Endothelial cell (in vitro differentiated cells): ENCODE data around the gene RGS17. TPM values are rescaled to one million over a fixed set of nuclear protein-coding genes. Genes with fewer than 3 reads are reported as not detected.

ENCODE experiments used
- DNase-seq: peaks from one replicate; pipeline ENCODE4 v3.0.0; 2021; ENCODE audit warnings: low spot score
- H3K27ac Mint-ChIP-seq: one replicate; pipeline ENCODE4 v1.8.0; 2021; ENCODE audit warnings: mixed read lengths, inconsistent platforms; ENCODE audit not compliant: unreplicated experiment
- H3K27me3 Mint-ChIP-seq: one replicate; pipeline ENCODE4 v1.8.0; 2021; ENCODE audit warnings: mild to moderate bottlenecking, moderate library complexity, mixed read lengths, inconsistent platforms; ENCODE audit not compliant: unreplicated experiment
- H3K36me3 Mint-ChIP-seq: one replicate; pipeline ENCODE4 v1.8.0; 2021; ENCODE audit warnings: mild to moderate bottlenecking, low read depth, mixed read lengths, inconsistent platforms; ENCODE audit not compliant: unreplicated experiment
- H3K4me1 Mint-ChIP-seq: one replicate; pipeline ENCODE4 v1.8.0; 2021; ENCODE audit warnings: mild to moderate bottlenecking, mixed read lengths, inconsistent platforms; ENCODE audit not compliant: unreplicated experiment
- H3K4me3 Mint-ChIP-seq: one replicate; pipeline ENCODE4 v1.8.0; 2021; ENCODE audit warnings: mild to moderate bottlenecking, mixed read lengths, inconsistent platforms; ENCODE audit not compliant: unreplicated experiment
- H3K9me3 Mint-ChIP-seq: one replicate; pipeline ENCODE4 v1.8.0; 2021; ENCODE audit warnings: mixed read lengths, inconsistent platforms; ENCODE audit not compliant: unreplicated experiment
- long read RNA-seq: library from polyadenylated mRNA; unstranded; transcript quantifications from one replicate; pipeline ENCODE4 v2.0.0, GENCODE V29; 2020; ENCODE audit not compliant: unreplicated experiment
- total RNA-seq: library from RNA; stranded (reverse); fragmentation: NEBNext Ultra II Directional; extraction: Animal tissue kit (Norgen Biotek cat#: 25700); gene quantifications from one replicate; pipeline ENCODE4 v1.2.1, GENCODE V29; 2021; ENCODE audit not compliant: unreplicated experiment
- TF ChIP-seq, protein P1 (sequence below): fragments of 200-600 bp; sonication (generic); IDR thresholded peaks from one replicate; pipeline ENCODE4 v1.5.0; 2021; ENCODE audit warnings: antibody characterized with exemption; ENCODE audit not compliant: unreplicated experiment

The RGS17 gene, protein sequence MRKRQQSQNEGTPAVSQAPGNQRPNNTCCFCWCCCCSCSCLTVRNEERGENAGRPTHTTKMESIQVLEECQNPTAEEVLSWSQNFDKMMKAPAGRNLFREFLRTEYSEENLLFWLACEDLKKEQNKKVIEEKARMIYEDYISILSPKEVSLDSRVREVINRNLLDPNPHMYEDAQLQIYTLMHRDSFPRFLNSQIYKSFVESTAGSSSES
- 12.0 TPM for total RNA-seq
- long read RNA-seq, partial matches to known transcripts = 0 of 9 reads
- long read RNA-seq, other reads (novel, unspliced or antisense) = 5 of 9 reads

DNA sequence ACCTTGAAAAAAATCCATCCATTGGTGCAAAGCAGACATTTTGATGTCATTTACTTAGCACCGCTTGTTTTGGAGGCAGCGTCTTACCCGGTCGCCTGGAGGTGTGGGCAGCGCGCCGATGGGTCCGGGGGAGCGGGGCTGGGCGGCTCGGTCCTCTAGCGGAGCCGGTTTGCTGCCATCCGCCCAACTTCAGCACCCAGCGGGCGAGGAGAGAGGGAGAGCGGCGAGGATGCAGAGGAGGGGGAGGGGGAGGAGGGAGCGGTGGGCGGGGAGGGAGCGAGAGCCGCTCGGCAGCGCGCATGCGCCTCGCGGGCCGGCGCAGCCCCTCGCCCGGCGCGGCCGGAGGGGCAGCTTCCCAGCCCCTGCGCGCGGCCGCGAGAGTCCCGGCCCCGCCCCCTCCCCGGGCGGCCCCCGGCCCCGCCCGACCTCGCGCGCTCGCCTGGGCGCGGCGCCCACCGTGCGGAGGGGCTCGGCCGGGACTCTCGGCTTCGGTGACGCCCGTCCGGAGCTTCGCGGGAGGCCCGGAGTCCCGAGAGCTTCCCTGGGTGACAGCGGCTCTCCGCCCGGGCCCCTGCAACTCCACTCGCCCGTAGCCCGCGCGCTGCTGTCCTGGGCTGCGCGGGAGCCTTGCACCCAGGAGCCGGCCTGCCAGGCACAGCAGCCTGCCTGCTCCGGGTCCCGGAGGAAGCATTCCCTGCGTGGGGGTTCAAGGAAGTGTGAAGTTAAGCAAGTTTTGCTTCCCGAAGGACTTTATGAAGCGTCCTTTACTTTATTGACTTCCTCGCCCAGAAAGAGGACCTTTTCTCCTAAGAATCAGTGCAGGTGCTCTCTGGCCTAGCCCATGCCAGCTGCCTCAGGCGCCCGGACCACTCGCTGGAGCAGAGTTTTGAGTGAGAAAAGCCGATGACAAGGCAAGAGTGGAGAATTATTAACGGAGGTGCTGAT lies at the start of gene RGS17:
RGS17 (minus strand) TSS at position 246 of the 945 bp plus-strand sequence. CDS start 87,264 bp downstream, outside the sequence.
- peaks cover 10% of the 10 kb centered on the region for H3K36me3 Mint-ChIP-seq
- DNase-seq = peak; percentile 76
- no peaks in the 10 kb centered on the region for H3K9me3 Mint-ChIP-seq
- TF ChIP-seq, protein P1, sequence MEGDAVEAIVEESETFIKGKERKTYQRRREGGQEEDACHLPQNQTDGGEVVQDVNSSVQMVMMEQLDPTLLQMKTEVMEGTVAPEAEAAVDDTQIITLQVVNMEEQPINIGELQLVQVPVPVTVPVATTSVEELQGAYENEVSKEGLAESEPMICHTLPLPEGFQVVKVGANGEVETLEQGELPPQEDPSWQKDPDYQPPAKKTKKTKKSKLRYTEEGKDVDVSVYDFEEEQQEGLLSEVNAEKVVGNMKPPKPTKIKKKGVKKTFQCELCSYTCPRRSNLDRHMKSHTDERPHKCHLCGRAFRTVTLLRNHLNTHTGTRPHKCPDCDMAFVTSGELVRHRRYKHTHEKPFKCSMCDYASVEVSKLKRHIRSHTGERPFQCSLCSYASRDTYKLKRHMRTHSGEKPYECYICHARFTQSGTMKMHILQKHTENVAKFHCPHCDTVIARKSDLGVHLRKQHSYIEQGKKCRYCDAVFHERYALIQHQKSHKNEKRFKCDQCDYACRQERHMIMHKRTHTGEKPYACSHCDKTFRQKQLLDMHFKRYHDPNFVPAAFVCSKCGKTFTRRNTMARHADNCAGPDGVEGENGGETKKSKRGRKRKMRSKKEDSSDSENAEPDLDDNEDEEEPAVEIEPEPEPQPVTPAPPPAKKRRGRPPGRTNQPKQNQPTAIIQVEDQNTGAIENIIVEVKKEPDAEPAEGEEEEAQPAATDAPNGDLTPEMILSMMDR = no peak
- peak within 1 kb of the TSS; percentile 97 for H3K4me3 Mint-ChIP-seq
- H3K27me3 Mint-ChIP-seq = peaks cover 14% of the 10 kb centered on the region
- H3K4me1 Mint-ChIP-seq = peaks cover 17% of the 10 kb centered on the region
- H3K27ac Mint-ChIP-seq = peak within 1 kb of the TSS; percentile 24

DNA sequence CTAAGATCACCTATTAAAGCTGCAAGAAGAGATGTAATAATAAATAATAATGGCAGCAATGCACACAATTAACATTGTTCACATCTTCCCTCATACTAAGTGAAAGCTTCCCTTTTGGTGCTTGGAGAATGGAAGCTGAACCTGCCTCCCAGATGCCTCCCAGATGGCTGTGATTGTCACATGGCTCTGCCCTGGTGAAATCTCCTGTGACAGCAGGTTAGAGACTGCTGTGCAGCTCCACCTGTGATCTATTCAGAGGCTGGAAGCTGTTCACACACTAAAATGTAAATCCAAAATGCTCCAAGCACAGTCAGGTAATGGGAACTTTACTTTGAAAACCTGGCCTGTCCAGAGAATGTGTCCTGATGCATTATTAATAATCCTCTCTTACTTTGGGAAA lies 41.7 kb upstream of the RGS17 start:
- no peaks in the 10 kb centered on the region for H3K9me3 Mint-ChIP-seq
- peaks cover 2% of the 10 kb centered on the region for H3K27me3 Mint-ChIP-seq
- no peak overlapping the region for H3K4me3 Mint-ChIP-seq
- no peak overlapping the region for H3K27ac Mint-ChIP-seq
- H3K4me1 Mint-ChIP-seq = no peaks in the 10 kb centered on the region
- no peaks in the 10 kb centered on the region for H3K36me3 Mint-ChIP-seq
- TF ChIP-seq, protein P1 = no peak
- no peak for DNase-seq

DNA sequence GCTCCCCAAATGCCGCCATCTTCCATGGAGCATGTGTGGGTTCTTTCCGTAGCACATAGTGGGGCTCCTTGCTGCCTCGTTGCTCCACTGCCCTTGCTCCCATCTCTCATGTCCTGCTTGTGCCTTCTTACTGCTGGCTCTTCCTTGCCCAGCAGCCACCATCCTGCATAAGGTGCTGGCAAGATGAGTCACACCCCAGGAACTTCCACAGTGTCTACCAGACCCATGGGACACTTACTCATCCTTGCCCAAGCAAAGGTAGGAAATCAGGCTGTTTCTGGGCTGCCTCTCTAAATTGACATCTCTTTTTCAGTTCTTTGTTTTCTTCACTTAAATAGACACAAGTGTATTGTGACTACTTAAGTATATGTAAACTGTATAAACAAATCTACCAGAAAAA lies 39.4 kb upstream of the RGS17 start:
- Mint-ChIP-seq H3K36me3 (no peaks in the 10 kb centered on the region), H3K27ac (no peak overlapping the region), H3K4me3 (no peak overlapping the region), H3K4me1 (no peaks in the 10 kb centered on the region), H3K9me3 (no peaks in the 10 kb centered on the region), H3K27me3 (peaks cover 4% of the 10 kb centered on the region)
- TF ChIP-seq, protein P1 = no peak
- no peak for DNase-seq

DNA sequence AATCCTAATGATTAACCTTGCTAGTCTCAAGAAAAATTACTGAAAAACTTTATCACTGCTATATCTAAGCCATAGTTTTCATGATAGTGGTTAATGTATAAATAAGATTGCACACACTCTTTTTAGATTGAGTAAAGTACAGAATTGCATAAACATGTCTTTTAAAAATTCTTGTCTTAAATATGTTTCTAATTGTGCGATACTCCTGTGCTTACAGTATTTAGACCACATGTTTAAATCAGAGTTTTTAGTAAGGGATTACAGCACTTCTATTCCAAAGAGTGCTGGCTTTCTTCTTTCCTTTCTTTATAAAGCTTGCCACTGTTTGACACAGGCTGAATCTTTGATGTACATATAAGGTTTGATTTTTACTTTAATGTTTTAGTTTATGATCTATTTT lies 36.8 kb upstream of the RGS17 start:
- Mint-ChIP-seq H3K4me3 (no peak overlapping the region), H3K27me3 (peaks cover 4% of the 10 kb centered on the region), H3K9me3 (no peaks in the 10 kb centered on the region), H3K27ac (no peak overlapping the region), H3K36me3 (no peaks in the 10 kb centered on the region), H3K4me1 (no peaks in the 10 kb centered on the region)
- DNase-seq = no peak
- TF ChIP-seq, protein P1 = no peak
